Upper lobe of right lung (tissue), 1 donor: ENCODE data around the gene UNC13B. TPM values are rescaled to one million over a fixed set of nuclear protein-coding genes. Genes with fewer than 3 reads are reported as not detected.

Experiments
- ATAC-seq: fragments of 200-7000 bp; cut with Tn5 transposase; one replicate; pipeline ENCODE4 v1.9.1; 2020; ENCODE audit warnings: mild to moderate bottlenecking, moderate library complexity
- DNase-seq: peaks from one replicate; pipeline ENCODE4 v3.0.0-alpha.2; 2020
- H3K27ac ChIP-seq: fragments of 200-600 bp; one replicate; pipeline ENCODE4 v1.8.0; 2022
- H3K27me3 ChIP-seq: fragments of 200-600 bp; one replicate; pipeline ENCODE4 v1.8.0; 2022; ENCODE audit warnings: mild to moderate bottlenecking
- H3K36me3 ChIP-seq: fragments of 200-600 bp; one replicate; pipeline ENCODE4 v1.8.0; 2022
- H3K4me1 ChIP-seq: fragments of 200-600 bp; one replicate; pipeline ENCODE4 v1.8.0; 2022
- H3K4me3 ChIP-seq: fragments of 200-600 bp; one replicate; pipeline ENCODE4 v1.8.0; 2022; ENCODE audit warnings: mild to moderate bottlenecking
- H3K9me3 ChIP-seq: fragments of 200-600 bp; one replicate; pipeline ENCODE4 v1.8.0; 2022
- CTCF ChIP-seq: fragments of 200-600 bp; IDR thresholded peaks from one replicate; pipeline ENCODE4 v1.8.0; 2022; ENCODE audit warnings: antibody characterized with exemption
- intact Hi-C: fragments of 100-400 bp; cut with DNase I; formaldehyde crosslinking; loops from one replicate; pipeline ENCODE4 v1.11.0; 2022
- total RNA-seq: library from RNA; stranded (reverse); fragmentation: NEBNext Ultra II Directional; extraction: Animal tissue kit (Norgen Biotek cat#: 25700); gene quantifications from one replicate; pipeline ENCODE4 v1.2.1, GENCODE V29; 2021
- donor health status: DM: no; HTN: yes; CAD: no; lungs with severe emphysema.

The UNC13B gene
- total RNA-seq, 1 donor from 2014 or later, result 92.1 TPM

GRCh38 chr9:35422346-35422745, 260.5 kb downstream of the UNC13B start:
- no peak for TF ChIP-seq CTCF
- ATAC-seq (no peak), DNase-seq (no peak)
- Histone ChIP-seq H3K4me1 (no peaks in the 10 kb centered on the region), H3K36me3 (no peaks in the 10 kb centered on the region), H3K9me3 (no peaks in the 10 kb centered on the region), H3K27me3 (no peaks in the 10 kb centered on the region), H3K27ac (no peak overlapping the region), H3K4me3 (no peak overlapping the region)
- intact Hi-C loops, result no loop called here

- Histone ChIP-seq H3K9me3 (no peaks in the 10 kb centered on the region), H3K4me3 (no peak overlapping the region), H3K27ac (no peak overlapping the region), H3K36me3 (no peaks in the 10 kb centered on the region), H3K4me1 (no peaks in the 10 kb centered on the region), H3K27me3 (no peaks in the 10 kb centered on the region)
- ATAC-seq (no peak), DNase-seq (no peak)
- intact Hi-C loops, result no loop called here
- TF ChIP-seq CTCF, result no peak
Observed at GRCh38 chr9:35422753-35423152, 260.9 kb downstream of the UNC13B start.

GRCh38 chr9:35423499-35423898, 261.7 kb downstream of the UNC13B start:
- intact Hi-C loops, result no loop called here
- Histone ChIP-seq H3K27me3 (no peaks in the 10 kb centered on the region), H3K4me3 (no peak overlapping the region), H3K4me1 (no peaks in the 10 kb centered on the region), H3K36me3 (no peaks in the 10 kb centered on the region), H3K27ac (no peak overlapping the region), H3K9me3 (no peaks in the 10 kb centered on the region)
- no peak for TF ChIP-seq CTCF
- ATAC-seq (no peak), DNase-seq (no peak)

GRCh38 chr9:35424356-35425352, 262.8 kb downstream of the UNC13B start:
- Histone ChIP-seq H3K27me3 (no peaks in the 10 kb centered on the region), H3K4me1 (no peaks in the 10 kb centered on the region), H3K4me3 (no peak overlapping the region), H3K9me3 (no peaks in the 10 kb centered on the region), H3K27ac (no peak overlapping the region), H3K36me3 (no peaks in the 10 kb centered on the region)
- TF ChIP-seq CTCF, result no peak
- ATAC-seq, result no peak
- DNase-seq, result no peak
- intact Hi-C loops, result no loop called here

GRCh38 chr9:35426627-35427026, 264.8 kb downstream of the UNC13B start:
- ATAC-seq, result no peak
- Histone ChIP-seq H3K9me3 (no peaks in the 10 kb centered on the region), H3K36me3 (no peaks in the 10 kb centered on the region), H3K27me3 (no peaks in the 10 kb centered on the region), H3K4me1 (no peaks in the 10 kb centered on the region), H3K4me3 (no peak overlapping the region), H3K27ac (no peak overlapping the region)
- TF ChIP-seq CTCF, result no peak
- intact Hi-C loops, result no loop called here
- no peak for DNase-seq
